ENCODE results near the gene ZFYVE9.
"Not testable (repeated sequence)": the region's sequence is repeated elsewhere in the genome, so short reads cannot be mapped to it uniquely, and the experiment has no call there.

ZFYVE9 gene

GRCh38 chr1:52346653-52347052 lies 204.8 kb downstream of the ZFYVE9 start:
- DNase-seq: no peak

- no peak for DNase-seq
These were observed 206.9 kb downstream of the ZFYVE9 start for GRCh38 chr1:52348704-52349300.

- DNase-seq: no peak
These were observed 210.8 kb downstream of the ZFYVE9 start for GRCh38 chr1:52352690-52353089.

- no peak for DNase-seq
These were observed 213.5 kb downstream of the ZFYVE9 start for GRCh38 chr1:52355436-52355835.

GRCh38 chr1:52355847-52356505 lies 214.1 kb downstream of the ZFYVE9 start:
- no peak for DNase-seq

GRCh38 chr1:52356818-52357355 lies 215.0 kb downstream of the ZFYVE9 start:
- DNase-seq: no peak

GRCh38 chr1:52357397-52357796 lies 215.5 kb downstream of the ZFYVE9 start:
- DNase-seq: no peak

GRCh38 chr1:52358851-52359497 lies 217.1 kb downstream of the ZFYVE9 start:
- DNase-seq: no peak

- DNase-seq: no peak
These were observed 218.0 kb downstream of the ZFYVE9 start for GRCh38 chr1:52359676-52360594.

GRCh38 chr1:52360595-52360968 lies 218.7 kb downstream of the ZFYVE9 start:
- DNase-seq: no peak

- DNase-seq: no peak
These were observed 222.4 kb downstream of the ZFYVE9 start for GRCh38 chr1:52364235-52364839.

GRCh38 chr1:52365071-52365745 lies 223.3 kb downstream of the ZFYVE9 start:
- peak; percentile 60 for DNase-seq

GRCh38 chr1:52365746-52366516 lies 224.0 kb downstream of the ZFYVE9 start, which contains the start of gene CC2D1B:
TSS of gene CC2D1B (minus strand) at chr1:52366205. CDS start at chr1:52364620, 1,585 bp downstream.
- peak; percentile 99 for DNase-seq

GRCh38 chr1:52366517-52366827 lies 224.6 kb downstream of the ZFYVE9 start:
- no peak for DNase-seq

- DNase-seq: no peak
These were observed 225.4 kb downstream of the ZFYVE9 start for GRCh38 chr1:52367272-52367671.

- DNase-seq: peak; percentile 64
These were observed 226.7 kb downstream of the ZFYVE9 start for GRCh38 chr1:52368383-52369172.

GRCh38 chr1:52369851-52370250 lies 228.0 kb downstream of the ZFYVE9 start:
- not testable (repeated sequence) for DNase-seq

- DNase-seq: no peak
These were observed 243.5 kb downstream of the ZFYVE9 start for GRCh38 chr1:52385376-52385775.

GRCh38 chr1:52386458-52386857 lies 244.6 kb downstream of the ZFYVE9 start:
- no peak for DNase-seq

- no peak for DNase-seq
These were observed 251.3 kb downstream of the ZFYVE9 start for GRCh38 chr1:52393174-52393573.

Measured in CD4-positive, alpha-beta T cell treated with Interleukin-21 for 1 hour (primary cell).